ENCODE measurements around the gene GALNT10. TPM values are rescaled to one million over a fixed set of nuclear protein-coding genes. Genes with fewer than 3 reads are reported as not detected.
"Not testable (repeated sequence)": the region's sequence is repeated elsewhere in the genome, so short reads cannot be mapped to it uniquely, and the experiment has no call there.

The GALNT10 gene
- total RNA-seq, 4 donors from 2014 or later = 35.9 to 59.4 (median 46.8) TPM

- H3K27ac ChIP-seq = no peak overlapping the region
- TF ChIP-seq POLR2A (IDR thresholded peaks at IDR 0.05) = no peak
- TF ChIP-seq CTCF (IDR thresholded peaks at IDR 0.05) = no peak
- no peak overlapping the region for H3K4me3 ChIP-seq
- H3K4me1 ChIP-seq = no peaks in the 10 kb centered on the region
- H3K36me3 ChIP-seq = no peaks in the 10 kb centered on the region
- H3K9me3 ChIP-seq = no peaks in the 10 kb centered on the region
- no peaks in the 10 kb centered on the region for H3K27me3 ChIP-seq
- no peak for DNase-seq
Observed at GRCh38 chr5:154147666-154148065, 42.9 kb upstream of the GALNT10 start.

GRCh38 chr5:154150471-154150870 is 40.1 kb upstream of the GALNT10 start:
- not testable (repeated sequence) for DNase-seq

GRCh38 chr5:154157483-154158378 is 32.8 kb upstream of the GALNT10 start:
- no peak for DNase-seq
- Histone ChIP-seq H3K4me3 (no peak overlapping the region), H3K27ac (no peak overlapping the region), H3K4me1 (no peaks in the 10 kb centered on the region), H3K9me3 (no peaks in the 10 kb centered on the region), H3K36me3 (no peaks in the 10 kb centered on the region), H3K27me3 (no peaks in the 10 kb centered on the region)
- no peak for TF ChIP-seq CTCF (IDR thresholded peaks at IDR 0.05)
- no peak for TF ChIP-seq POLR2A (IDR thresholded peaks at IDR 0.05)

More at GRCh38 chr5:154150471-154150870, 40.1 kb upstream of the GALNT10 start:
- not testable (repeated sequence) for H3K27me3 ChIP-seq, H3K4me3 ChIP-seq, H3K9me3 ChIP-seq, H3K36me3 ChIP-seq, H3K4me1 ChIP-seq, H3K27ac ChIP-seq

- H3K9me3 ChIP-seq = no peaks in the 10 kb centered on the region
- no peaks in the 10 kb centered on the region for H3K4me1 ChIP-seq
- no peak overlapping the region for H3K4me3 ChIP-seq
- no peaks in the 10 kb centered on the region for H3K27me3 ChIP-seq
- no peak overlapping the region for H3K27ac ChIP-seq
- DNase-seq = no peak
- TF ChIP-seq CTCF (IDR thresholded peaks at IDR 0.05) (no peak), POLR2A (IDR thresholded peaks at IDR 0.05) (no peak)
- no peaks in the 10 kb centered on the region for H3K36me3 ChIP-seq
Observed at GRCh38 chr5:154158379-154158737, 32.2 kb upstream of the GALNT10 start.

GRCh38 chr5:154159343-154159742 is 31.2 kb upstream of the GALNT10 start:
- Histone ChIP-seq H3K4me3 (no peak overlapping the region), H3K27ac (no peak overlapping the region), H3K4me1 (no peaks in the 10 kb centered on the region), H3K27me3 (no peaks in the 10 kb centered on the region), H3K36me3 (no peaks in the 10 kb centered on the region), H3K9me3 (no peaks in the 10 kb centered on the region)
- TF ChIP-seq POLR2A (IDR thresholded peaks at IDR 0.05) (no peak), CTCF (IDR thresholded peaks at IDR 0.05) (no peak)
- no peak for DNase-seq

GRCh38 chr5:154162539-154163151 is 27.9 kb upstream of the GALNT10 start:
- Histone ChIP-seq H3K9me3 (no peaks in the 10 kb centered on the region), H3K4me1 (no peaks in the 10 kb centered on the region), H3K36me3 (no peaks in the 10 kb centered on the region), H3K4me3 (no peak overlapping the region), H3K27ac (no peak overlapping the region), H3K27me3 (no peaks in the 10 kb centered on the region)
- TF ChIP-seq CTCF (IDR thresholded peaks at IDR 0.05) (no peak), POLR2A (IDR thresholded peaks at IDR 0.05) (no peak)
- no peak for DNase-seq
